TTC549 (cell line): ENCODE results near the gene LDAH.
"Not testable (repeated sequence)": the region's sequence is repeated elsewhere in the genome, so short reads cannot be mapped to it uniquely, and the experiment has no call there.

Experiments used
- FAIRE-seq: peaks from 2 replicates; lab custom pipeline; 2012; peaks lifted over from hg19 to GRCh38; lab: Jason Lieb, UNC

The LDAH gene

GRCh38 chr2:20822535-20823490 is at the start of gene LDAH:
LDAH (minus strand) TSS chr2:20823101; CDS start chr2:20801463, 21,638 bp downstream.
- no peak for FAIRE-seq

- no peak for FAIRE-seq
These were observed 45.5 kb upstream of the LDAH start for GRCh38 chr2:20868377-20868776.

GRCh38 chr2:20862850-20863249 is 39.9 kb upstream of the LDAH start:
- FAIRE-seq: no peak

- no peak for FAIRE-seq
These were observed 32.6 kb upstream of the LDAH start for GRCh38 chr2:20855456-20855855.

GRCh38 chr2:20852670-20853069 is 29.8 kb upstream of the LDAH start:
- no peak for FAIRE-seq

- FAIRE-seq: no peak
These were observed 29.2 kb upstream of the LDAH start for GRCh38 chr2:20852139-20852538.

GRCh38 chr2:20844246-20844645 is 21.3 kb upstream of the LDAH start:
- no peak for FAIRE-seq

- no peak for FAIRE-seq
These were observed 16.2 kb upstream of the LDAH start for GRCh38 chr2:20839052-20839451.

GRCh38 chr2:20838016-20838415 is 15.1 kb upstream of the LDAH start:
- FAIRE-seq: no peak

GRCh38 chr2:20836521-20836920 is 13.6 kb upstream of the LDAH start:
- no peak for FAIRE-seq

- FAIRE-seq: no peak
These were observed 11.4 kb upstream of the LDAH start for GRCh38 chr2:20834331-20834730.

GRCh38 chr2:20832606-20833005 is 9.7 kb upstream of the LDAH start:
- FAIRE-seq: no peak

- no peak for FAIRE-seq
These were observed 7.0 kb upstream of the LDAH start for GRCh38 chr2:20829861-20830260.

- FAIRE-seq: no peak
These were observed 1.0 kb upstream of the LDAH start for GRCh38 chr2:20823917-20824316.

- FAIRE-seq: no peak
These were observed 4.1 kb downstream of the LDAH start for GRCh38 chr2:20818820-20819219.

- FAIRE-seq: no peak
These were observed 7.7 kb downstream of the LDAH start for GRCh38 chr2:20815216-20815615.

- no peak for FAIRE-seq
These were observed 10.1 kb downstream of the LDAH start for GRCh38 chr2:20812779-20813178.

GRCh38 chr2:20806286-20806685 is 16.6 kb downstream of the LDAH start:
- FAIRE-seq: no peak

GRCh38 chr2:20803974-20804373 is 18.9 kb downstream of the LDAH start:
- no peak for FAIRE-seq

- FAIRE-seq: no peak
These were observed 19.6 kb downstream of the LDAH start for GRCh38 chr2:20803226-20803682.

GRCh38 chr2:20797096-20797495 is 25.8 kb downstream of the LDAH start:
- no peak for FAIRE-seq

- FAIRE-seq: no peak
These were observed 26.5 kb downstream of the LDAH start for GRCh38 chr2:20796374-20796791.

GRCh38 chr2:20793944-20794343 is 29.0 kb downstream of the LDAH start:
- not testable (repeated sequence) for FAIRE-seq
